Omental fat pad (tissue), 4 donors: Measurements from ENCODE around the gene CYP27B1. TPM values are rescaled to one million over a fixed set of nuclear protein-coding genes. Genes with fewer than 3 reads are reported as not detected.
A peak's percentile ranks its signal among the peaks of the same experiment; 100 is the strongest.

ENCODE experiments used
- ATAC-seq: fragments of 150-250 bp; one replicate; pipeline ENCODE4 v1.9.1; 2016; ENCODE audit warnings: mild to moderate bottlenecking, moderate library complexity; ENCODE audit not compliant: low FRiP score
- DNase-seq: peaks from one replicate; pipeline ENCODE4 v3.0.0-alpha.2; 2019; ENCODE audit warnings: low spot score
- CTCF ChIP-seq, 3 donors: fragments of 450-650 bp; IDR thresholded peaks; one replicate each; pipeline ENCODE4 v1.5.1; 2016 to 2017; ENCODE audit warnings: antibody characterized with exemption in 3 of 3, mild to moderate bottlenecking in 3 of 3, moderate library complexity in 2 of 3
- total RNA-seq, 4 donors: library from RNA; depleted of rRNA; stranded (reverse); fragments of >200 nt; gene quantifications; one replicate each; pipeline ENCODE4 v1.1.0, GENCODE V29; 2016

The CYP27B1 gene
- total RNA-seq, 4 donors from 2014 or later: 0.19 to 5.6 (median 2.8) TPM; not detected in 1

- ATAC-seq: peak; percentile 58
- no peak for TF ChIP-seq CTCF (IDR thresholded peaks at IDR 0.05)
- DNase-seq: no peak
Measured at GRCh38 chr12:57772429-57773322, 5.8 kb upstream of the CYP27B1 start, which contains the start of gene EEF1AKMT3. TSS of gene EEF1AKMT3 (plus strand) at chr12:57772614. CDS start at chr12:57772725, 111 bp downstream.

- TF ChIP-seq CTCF (IDR thresholded peaks at IDR 0.05): no peak
- DNase-seq: peak; percentile 92
- peak; percentile 93 for ATAC-seq
Measured at GRCh38 chr12:57771873-57772428, 5.1 kb upstream of the CYP27B1 start, which contains the start of gene METTL1. TSS of gene METTL1 (minus strand) at chr12:57772105. CDS start at chr12:57772083, 22 bp downstream.

GRCh38 chr12:57771236-57771872 lies 4.5 kb upstream of the CYP27B1 start:
- no peak for TF ChIP-seq CTCF (IDR thresholded peaks at IDR 0.05)
- DNase-seq (peak; percentile 85), ATAC-seq (peak; percentile 83)

- no peak for DNase-seq
Measured at GRCh38 chr12:57770734-57771133, 3.9 kb upstream of the CYP27B1 start.

GRCh38 chr12:57769594-57769993 lies 2.7 kb upstream of the CYP27B1 start:
- no peak for ATAC-seq
- DNase-seq: no peak
- TF ChIP-seq CTCF (IDR thresholded peaks at IDR 0.05): no peak

More at GRCh38 chr12:57770734-57771133, 3.9 kb upstream of the CYP27B1 start:
- TF ChIP-seq CTCF (IDR thresholded peaks at IDR 0.05): no peak
- no peak for ATAC-seq

GRCh38 chr12:57767876-57768275 lies 998 bp upstream of the CYP27B1 start:
- no peak for ATAC-seq
- TF ChIP-seq CTCF (IDR thresholded peaks at IDR 0.05): no peak
- DNase-seq: no peak
